GM18870 (cell line): Measurements from ENCODE around the gene IDUA.
A peak's percentile ranks its signal among the peaks of the same experiment; 100 is the strongest.

Source experiments
- ATAC-seq: cut with Tn5 transposase; IDR thresholded peaks from one replicate; pipeline ENCODE4 v1.9.1; 2021; ENCODE audit warnings: moderate library complexity; ENCODE audit not compliant: unreplicated experiment

IDUA gene

DNA sequence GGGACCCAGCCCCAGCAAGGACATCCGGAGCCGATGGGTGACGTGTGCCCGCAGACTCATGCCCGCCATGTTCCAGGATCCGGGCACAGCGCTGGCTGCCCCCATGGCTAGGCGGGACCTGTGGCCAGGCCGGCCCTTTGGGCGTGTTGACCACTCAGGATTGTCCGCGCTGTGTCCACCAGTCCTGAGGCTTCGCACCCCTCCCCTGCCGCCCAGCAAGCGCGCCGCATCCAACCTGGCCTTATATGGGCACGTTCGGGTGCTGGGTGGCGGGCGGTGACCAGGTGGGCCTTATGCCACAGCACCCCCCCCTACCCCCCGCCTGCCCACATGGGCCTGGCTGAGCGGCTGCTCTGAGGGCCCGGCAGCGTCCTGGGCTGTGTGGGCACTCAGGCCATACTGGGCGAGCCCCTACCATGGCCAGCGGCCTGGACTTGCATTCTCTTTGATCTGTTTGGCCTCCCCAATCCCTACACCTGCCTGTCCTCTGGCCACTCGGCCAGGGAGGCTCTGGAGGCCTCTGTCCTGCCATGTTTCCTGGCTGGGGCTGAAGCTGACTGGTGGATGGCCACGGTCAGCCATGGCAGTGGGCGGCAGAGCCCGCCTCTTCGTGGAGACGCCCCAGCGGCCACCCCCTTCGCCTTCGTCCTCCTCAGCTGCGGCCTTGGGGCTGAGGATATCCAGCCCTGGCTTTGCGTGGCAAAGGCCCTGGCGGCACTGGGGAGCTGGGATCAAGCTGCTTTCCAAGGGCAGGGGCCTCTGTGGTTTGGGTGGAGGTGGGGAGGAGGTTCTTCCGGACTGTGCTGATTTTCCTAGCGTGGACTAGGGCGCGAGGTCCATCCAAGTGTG lies 26.6 kb downstream of the IDUA start:
- ATAC-seq, result no peak

DNA sequence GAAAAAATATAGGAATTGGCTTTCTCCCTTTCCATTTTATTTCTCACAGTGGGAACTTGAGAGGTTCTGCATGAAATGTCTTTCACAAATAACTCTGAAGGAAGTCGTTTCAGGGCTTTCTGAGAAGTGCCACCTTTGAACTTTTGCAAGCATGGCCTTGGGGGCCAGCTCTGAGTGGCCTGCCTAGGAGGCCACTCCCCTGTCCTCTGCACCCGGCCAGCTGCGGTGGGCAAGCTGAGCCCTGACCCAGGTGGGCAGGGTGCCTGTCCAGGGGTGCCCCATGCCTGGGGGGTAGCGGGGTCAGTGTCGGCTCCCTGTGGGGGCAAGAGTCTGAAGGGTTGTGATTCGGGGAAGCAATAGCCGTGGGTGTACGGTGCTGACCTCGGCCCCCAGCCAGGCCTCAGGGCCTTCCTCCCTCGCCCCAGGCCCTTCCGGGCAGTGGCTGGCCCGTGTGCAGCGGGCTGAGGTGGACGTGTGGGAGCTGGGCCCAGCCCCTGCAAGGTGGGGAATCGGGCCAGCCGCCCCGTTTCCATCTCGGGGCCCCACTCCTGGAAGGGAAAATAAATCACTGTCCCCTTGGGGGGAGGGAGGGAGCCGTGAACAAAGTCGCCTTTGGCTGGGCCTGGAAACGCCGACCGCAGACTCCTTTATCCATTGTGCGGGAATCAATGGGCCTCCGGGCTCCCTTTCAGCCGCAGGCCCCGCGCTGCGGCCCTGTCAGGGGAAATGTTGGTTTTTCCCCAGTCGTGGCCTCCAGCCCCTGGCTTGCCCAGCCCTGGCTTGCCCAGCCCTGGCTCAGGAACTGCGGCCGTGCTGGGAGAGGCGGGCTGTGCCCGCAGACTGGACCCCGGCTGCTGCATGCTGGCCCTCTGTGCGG lies 27.7 kb downstream of the IDUA start:
- no peak for ATAC-seq

DNA sequence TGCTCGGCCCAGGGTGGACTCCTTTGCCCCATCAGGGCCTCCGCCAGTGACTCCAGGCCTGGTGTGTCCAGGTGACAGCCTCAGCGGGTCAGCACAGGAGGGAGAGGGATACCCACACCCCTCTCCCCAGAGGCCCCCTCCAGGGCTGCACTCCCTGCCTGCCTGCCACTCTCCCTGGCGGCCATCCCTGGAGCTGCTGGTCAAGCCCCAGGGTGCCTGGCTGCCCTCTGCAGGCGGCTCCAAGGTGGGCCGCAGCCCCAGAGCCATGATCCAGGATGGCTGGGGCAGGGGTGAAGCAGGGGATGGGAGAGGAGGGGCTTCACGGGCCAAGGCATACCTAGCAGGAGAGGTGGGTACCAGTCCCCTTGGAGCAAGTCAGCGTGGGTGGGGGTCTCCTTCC lies 28.3 kb downstream of the IDUA start:
- no peak for ATAC-seq

DNA sequence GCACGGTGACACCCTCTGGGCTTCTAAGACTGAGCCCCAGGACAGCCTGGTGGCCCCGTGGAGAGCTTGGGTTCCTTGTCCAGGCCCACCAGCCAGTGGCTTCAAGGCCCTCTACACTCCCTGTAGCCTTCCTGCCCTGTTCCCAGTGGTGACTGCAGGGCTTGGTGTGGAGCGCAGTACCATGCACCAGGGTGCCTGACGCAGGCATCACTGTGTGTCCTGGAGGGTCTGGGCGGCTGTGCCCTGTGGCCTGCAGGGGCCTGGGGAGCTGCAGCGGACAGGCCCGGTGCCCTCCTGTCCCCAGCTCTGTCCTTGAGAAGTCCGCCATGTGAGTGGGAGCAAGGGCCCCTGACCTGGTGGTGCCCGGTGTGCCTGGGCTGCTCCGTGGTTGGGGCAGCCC lies 28.9 kb downstream of the IDUA start:
- no peak for ATAC-seq

DNA sequence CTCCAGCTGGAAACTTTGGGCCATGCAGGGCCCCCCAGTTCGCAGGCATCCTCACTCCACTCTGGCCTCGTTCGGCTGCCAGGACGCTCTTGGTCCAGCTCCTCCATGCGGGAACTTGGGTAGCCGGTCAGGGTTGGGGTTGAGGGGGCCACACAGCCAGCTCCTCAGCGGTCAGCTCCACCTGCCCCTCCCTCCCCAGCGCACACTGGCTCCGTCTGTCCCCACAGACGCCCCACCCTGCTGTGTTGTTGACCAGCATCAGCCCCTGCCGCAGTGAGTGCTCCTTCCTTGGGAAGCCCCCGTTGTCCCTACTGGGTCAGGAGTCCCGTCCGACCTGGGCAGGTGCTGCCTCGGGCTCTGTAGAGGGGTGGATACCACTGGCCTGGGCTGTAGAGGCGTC lies 30.4 kb downstream of the IDUA start:
- ATAC-seq, result no peak

DNA sequence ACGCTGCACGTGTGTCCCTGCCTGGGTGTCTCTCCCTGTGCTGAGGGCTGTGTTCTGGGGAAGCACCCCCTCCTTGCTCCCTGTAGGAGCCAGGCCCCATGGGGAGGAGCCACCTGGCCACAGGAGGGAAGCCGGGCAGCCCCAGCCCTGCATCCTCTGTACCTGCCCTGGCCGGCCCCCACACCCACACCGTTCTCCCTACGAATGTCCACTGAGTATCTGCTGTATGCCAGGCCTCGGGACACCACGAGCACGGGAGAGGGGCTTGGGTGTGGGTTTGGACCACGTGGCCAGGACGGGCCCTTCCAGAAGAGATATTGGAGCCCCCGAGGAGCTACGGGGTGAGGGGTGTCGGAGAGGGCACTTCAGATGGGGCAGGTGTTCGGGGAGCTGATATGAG lies 30.9 kb downstream of the IDUA start:
- ATAC-seq, result no peak

DNA sequence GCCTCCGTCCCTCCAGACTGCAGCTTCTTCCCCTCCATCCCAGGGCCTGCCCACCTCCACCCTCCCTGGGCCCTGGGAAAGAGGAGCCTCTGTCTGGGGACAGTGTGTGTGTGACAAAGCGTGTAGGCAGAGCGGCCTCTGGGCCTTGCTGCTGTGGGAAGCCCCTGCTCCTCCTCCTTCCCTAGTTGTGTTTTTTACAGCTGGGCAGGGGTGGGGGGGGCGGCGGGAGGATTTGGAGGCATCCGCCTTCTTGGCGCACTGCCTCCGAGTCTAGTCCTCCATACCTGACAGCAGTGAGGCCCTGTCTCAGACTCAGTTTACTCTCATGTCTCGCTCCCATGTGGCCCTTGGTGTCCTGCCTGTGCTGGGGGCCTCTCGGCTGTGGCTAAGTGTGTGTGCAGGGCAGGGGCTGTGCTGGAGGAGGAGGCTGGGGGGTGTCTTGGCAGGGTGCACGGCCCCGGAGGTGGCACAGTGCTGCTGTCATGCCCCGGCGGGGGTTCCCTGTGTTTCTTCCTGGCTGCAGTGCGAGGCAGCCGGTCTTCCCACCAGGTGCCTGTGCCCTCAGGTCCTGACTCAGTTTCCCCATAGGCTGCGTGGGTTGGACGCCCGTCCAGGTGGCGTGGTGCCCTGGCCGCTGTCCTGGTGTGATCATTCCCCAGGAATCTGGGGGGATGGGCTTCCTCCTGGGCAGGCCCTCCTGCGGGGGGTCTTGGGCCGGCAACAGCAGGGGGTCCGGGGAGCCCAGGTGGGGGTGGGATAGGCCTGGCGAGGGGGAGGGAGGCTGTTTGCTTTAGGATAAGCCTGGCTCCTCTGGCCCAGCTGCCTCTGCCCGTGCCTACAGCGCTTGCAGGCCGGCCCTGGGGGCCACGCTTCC lies 31.5 kb downstream of the IDUA start:
- ATAC-seq, result no peak

DNA sequence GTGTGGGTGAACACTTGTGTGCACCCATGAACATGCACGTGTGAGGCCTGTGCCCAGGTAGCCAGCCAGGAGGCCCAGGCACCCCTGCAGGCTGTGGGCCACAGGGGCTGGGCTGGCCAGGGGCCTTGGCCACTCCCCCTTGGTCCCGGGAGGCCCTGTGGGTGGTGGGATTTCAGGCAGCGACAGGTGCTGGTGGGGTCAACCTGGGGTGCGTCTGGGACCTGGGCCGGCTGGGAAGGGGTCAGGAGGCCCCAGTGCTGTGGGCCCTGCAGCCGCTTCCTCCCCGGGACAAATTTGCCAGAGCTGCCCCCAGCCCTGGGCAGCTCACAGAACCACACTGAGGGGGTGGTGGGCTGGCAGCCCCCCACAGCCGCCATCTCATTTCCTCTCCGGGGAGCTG lies 32.5 kb downstream of the IDUA start:
- no peak for ATAC-seq

DNA sequence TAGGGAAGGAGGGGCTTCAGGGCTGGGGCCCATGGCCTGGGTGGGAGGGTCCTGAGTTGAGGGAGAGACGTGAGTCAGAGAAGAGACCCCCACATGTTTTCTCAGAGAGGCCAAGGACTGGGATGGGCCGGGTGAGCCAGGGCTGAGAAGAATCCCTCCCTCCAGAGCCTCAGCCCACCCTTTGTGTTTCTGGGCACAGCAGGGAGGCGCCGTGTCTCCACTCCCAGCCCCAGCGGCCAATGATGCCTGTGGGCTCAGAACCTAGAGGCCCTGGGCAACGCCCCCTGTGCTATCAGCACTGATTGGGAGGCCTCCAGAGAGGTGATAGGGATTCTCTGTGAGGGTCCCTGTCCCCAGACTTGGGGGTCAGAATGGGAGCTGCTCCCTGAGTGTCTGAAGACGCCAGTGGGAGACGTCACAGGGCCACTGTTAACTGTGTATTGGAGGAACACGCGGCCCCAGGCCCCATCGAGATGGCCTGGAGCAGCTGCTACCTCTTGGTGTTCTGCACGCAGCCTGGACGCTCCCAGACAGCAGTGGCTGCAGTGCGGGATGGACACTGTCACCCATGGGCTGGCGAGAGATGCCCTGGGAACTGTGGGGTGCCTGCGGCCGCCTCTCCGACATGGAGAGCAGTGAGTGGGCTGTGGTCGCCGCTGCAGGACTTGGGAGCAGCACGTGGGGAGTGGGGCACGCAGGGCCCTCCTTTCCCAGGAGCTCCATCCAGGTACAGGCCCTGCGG lies 33.1 kb downstream of the IDUA start:
- no peak for ATAC-seq

DNA sequence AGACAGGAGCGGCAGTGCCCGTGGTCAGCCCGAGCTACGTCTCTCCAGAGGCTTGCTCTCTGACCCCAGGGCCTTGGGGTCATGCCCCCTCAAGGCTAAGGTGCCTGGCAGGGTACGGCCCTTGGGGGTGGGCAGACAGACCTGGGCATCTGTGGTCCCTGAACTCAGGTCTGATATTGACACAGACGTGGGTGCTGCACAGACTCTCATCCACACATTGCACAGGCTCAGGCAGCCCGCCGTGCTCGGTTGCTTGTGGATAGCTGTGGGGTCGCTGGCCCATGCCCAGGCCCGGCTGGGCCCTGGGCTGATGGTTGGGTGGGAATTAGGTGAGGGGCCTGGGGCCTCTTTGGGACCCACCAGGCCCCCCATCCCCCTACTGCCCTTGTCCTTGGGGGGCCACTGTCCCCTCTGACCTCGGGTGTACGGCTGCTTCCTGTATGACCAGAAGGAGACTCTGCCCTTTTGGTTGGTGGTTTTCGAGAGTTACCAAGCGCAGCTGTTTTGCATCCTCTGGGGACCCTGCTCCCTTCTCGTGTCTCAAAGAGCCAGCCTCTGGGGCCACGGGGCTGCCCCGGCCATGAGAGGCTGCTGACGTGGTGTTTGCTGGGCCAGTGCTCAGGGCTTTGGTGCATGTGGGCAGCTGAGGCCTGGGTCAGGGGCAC lies 34.7 kb downstream of the IDUA start:
- ATAC-seq, result peak; percentile 60

DNA sequence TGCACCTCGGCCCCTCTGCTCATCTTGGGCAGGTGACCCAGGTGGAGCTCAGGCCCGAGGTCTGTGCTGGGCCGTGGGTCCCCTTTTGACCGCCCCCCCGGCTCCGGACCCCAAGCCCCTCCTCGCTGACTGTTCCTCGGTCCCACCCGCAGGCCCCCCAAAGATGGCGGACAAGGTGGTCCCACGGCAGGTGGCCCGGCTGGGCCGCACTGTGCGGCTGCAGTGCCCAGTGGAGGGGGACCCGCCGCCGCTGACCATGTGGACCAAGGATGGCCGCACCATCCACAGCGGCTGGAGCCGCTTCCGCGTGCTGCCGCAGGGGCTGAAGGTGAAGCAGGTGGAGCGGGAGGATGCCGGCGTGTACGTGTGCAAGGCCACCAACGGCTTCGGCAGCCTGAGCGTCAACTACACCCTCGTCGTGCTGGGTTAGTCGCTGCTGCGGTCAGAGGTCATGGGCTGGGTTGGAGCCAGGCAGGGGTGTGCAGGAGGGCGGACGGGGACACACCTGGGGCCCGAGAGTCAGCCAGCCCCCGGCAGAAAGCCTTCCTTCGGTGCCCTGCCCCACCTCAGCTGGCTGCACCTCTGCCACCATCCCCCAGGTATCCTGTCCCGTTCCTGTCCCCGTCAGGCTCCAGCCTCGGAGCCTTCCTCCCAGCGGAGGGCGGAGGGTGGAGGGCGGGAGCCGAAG lies 35.4 kb downstream of the IDUA start:
- ATAC-seq, result no peak

DNA sequence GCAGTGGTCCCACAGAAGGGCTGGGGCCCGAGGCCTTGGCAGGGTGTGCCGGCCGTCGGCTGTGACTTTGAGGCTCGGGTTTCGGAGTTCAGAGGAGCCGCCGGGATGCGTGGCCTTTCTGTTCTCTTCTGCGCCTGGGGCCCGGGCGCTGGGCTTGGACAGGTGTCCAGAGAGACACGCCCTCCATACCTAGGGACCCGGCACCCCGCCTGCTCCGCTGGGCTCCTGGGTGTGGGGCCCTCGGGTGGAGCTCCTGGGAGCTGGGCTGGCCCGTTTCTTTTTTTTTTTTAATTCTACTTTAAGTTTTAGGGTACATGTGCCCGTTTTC lies 35.9 kb downstream of the IDUA start:
- ATAC-seq, result no peak

DNA sequence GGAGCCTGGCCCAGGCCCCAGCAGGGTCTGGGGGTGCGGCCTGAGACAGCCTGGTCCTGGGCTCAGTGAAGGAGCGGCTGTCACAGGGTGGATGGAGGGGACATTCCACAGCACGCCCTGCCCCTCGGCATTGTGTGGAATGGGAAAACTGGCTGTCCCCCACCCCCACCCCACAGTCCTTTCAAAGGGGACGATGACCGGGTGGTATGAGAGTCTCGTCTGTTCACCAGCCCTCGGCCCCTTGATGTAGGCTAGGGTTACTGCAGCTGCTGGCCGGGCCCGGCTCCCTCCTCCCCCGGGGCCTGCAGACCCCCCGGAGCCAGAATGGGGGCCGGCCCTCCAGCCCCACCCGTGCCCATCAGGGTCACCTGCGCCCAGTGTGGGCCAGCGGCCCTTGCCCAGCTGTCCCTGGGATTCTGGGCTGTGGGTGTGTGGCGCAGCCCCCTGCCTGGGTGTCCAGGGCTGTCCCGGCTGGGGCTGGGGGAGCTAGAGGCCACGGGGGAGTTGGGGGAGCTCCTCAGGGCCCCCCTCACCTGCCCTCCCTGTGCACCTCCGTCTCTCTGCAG lies 36.3 kb downstream of the IDUA start:
- ATAC-seq, result no peak

DNA sequence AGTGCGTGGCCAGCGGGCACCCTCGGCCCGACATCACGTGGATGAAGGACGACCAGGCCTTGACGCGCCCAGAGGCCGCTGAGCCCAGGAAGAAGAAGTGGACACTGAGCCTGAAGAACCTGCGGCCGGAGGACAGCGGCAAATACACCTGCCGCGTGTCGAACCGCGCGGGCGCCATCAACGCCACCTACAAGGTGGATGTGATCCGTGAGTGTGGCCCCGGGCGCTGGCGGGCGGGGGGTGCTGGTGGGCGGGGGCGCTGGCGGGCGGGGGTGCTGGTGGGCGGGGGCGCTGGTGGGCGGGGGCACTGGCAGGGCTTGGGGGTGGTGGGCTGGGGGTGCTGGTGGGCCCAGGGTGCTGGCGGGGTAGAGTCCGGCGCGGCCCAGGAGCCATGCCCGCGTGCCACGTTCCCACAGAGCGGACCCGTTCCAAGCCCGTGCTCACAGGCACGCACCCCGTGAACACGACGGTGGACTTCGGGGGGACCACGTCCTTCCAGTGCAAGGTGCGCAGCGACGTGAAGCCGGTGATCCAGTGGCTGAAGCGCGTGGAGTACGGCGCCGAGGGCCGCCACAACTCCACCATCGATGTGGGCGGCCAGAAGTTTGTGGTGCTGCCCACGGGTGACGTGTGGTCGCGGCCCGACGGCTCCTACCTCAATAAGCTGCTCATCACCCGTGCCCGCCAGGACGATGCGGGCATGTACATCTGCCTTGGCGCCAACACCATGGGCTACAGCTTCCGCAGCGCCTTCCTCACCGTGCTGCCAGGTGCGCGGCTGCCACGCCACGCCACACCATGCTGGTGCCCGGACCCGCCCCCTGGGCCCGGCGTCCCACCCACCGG lies 37.3 kb downstream of the IDUA start:
- no peak for ATAC-seq

DNA sequence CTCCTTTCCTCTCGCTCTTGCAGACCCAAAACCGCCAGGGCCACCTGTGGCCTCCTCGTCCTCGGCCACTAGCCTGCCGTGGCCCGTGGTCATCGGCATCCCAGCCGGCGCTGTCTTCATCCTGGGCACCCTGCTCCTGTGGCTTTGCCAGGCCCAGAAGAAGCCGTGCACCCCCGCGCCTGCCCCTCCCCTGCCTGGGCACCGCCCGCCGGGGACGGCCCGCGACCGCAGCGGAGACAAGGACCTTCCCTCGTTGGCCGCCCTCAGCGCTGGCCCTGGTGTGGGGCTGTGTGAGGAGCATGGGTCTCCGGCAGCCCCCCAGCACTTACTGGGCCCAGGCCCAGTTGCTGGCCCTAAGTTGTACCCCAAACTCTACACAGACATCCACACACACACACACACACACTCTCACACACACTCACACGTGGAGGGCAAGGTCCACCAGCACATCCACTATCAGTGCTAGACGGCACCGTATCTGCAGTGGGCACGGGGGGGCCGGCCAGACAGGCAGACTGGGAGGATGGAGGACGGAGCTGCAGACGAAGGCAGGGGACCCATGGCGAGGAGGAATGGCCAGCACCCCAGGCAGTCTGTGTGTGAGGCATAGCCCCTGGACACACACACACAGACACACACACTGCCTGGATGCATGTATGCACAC lies 38.2 kb downstream of the IDUA start:
- no peak for ATAC-seq

DNA sequence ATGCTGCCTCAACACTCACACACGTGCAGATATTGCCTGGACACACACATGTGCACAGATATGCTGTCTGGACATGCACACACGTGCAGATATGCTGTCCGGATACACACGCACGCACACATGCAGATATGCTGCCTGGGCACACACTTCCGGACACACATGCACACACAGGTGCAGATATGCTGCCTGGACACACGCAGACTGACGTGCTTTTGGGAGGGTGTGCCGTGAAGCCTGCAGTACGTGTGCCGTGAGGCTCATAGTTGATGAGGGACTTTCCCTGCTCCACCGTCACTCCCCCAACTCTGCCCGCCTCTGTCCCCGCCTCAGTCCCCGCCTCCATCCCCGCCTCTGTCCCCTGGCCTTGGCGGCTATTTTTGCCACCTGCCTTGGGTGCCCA lies 39.3 kb downstream of the IDUA start:
- peak; percentile 60 for ATAC-seq

DNA sequence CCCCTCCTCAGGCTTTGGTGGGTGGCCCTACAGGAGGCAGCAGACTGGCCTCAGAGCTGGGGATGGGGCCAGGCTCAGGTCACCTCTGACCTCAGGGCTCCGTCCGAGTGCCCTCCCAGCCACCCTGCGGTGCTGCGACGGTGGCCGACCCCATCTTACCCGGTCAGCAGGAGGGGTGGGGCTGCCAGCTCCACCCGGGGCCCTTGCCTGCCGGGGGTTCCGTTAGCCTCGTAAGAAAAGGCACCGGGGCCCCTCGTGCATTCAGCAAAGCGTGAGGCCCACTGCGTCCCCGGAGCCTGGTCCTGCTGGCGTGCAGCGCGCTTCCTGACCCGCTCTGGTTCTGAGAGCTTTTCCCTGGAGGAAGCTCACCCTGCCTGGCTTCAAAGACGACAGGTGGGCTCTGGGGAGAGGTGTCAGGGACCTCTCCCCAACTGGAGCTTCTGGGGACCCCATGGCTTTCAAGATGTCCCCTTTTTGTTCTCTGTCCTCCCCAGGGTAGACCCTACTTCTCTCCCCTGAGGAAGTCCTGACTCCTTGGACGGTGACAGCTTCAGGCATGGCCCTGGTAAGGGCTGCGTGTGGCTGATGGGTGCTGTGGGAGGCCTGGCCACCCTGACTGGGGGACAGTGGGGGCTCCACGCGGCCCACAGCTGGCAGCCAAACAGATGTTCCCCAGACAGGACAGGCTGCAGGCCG lies 40.5 kb downstream of the IDUA start:
- ATAC-seq, result no peak
